C1 segment of cervical spinal cord (tissue), 14 donors: ENCODE measurements around the gene ADO.

Experiments used
- DNase-seq, 14 donors: peaks; one replicate each; lab custom pipeline; 2025; lab: John Stamatoyannopoulos, UW

Gene ADO

DNA sequence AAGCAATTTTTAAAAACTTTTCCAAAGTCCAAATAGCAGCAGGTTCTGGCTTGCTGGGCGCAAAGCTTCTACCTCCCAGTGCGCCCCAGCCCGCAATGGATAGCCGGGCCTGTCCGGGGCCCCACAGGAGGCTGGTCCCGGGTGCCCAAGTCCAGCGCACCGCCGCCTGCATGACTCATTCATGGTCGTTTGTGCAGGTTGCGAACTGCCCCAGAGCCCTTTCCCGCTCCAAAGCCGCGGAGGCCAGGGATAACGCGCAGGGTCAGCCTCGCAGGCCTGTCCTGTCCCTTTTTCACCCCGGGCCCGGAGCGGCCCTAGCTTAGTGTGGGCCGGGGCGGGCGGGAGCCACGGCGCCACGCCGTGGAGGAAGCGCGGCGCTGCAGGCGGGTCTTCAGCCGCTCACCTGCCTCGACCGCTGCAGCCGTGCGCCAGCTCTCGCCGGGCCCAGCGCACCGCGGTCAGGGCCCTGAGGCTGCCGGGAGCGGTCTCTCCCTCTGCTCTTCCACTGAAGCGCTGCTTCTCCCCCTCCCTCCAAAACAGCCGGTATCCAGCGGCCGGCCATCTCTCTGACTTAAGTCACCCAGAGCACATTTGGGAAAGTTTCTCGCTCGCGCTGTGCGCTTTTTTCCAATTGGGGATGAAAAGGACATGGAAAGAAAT lies 13.4 kb downstream of the ADO start:
- DNase-seq: peak in 12 of 14 donors; percentile 7 to 73 (median 50)

DNA sequence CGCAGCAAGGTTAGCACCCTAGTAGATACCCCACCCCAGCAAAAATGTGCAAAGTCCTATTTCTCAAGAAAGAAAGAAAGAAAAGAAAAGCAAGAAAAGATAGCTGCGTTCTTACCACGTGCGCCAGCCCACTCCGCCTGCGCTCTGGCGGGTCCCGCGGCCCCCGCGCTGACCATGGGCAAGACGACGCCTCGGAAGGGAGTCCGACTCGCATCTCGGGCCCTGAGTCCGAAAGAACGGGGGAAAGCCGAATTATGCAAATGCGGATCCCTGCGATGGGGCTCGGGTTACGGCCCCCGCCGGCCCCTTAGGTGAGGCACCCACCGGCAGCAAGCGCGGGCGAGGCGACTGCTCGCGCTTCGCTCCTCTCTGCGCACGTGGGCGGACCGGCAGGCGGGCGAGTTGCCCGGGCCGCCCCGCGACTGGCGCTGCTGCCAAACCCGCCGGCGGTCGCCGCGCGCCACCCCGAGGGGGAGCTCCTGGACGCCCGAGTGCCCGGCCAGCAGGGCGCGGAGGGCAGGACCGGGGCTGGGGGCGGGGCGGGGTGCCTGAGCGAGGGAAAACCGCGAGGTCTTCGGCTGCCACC lies 14.0 kb downstream of the ADO start:
- peak in 6 of 14 donors; percentile 12 to 58 (median 31) for DNase-seq

DNA sequence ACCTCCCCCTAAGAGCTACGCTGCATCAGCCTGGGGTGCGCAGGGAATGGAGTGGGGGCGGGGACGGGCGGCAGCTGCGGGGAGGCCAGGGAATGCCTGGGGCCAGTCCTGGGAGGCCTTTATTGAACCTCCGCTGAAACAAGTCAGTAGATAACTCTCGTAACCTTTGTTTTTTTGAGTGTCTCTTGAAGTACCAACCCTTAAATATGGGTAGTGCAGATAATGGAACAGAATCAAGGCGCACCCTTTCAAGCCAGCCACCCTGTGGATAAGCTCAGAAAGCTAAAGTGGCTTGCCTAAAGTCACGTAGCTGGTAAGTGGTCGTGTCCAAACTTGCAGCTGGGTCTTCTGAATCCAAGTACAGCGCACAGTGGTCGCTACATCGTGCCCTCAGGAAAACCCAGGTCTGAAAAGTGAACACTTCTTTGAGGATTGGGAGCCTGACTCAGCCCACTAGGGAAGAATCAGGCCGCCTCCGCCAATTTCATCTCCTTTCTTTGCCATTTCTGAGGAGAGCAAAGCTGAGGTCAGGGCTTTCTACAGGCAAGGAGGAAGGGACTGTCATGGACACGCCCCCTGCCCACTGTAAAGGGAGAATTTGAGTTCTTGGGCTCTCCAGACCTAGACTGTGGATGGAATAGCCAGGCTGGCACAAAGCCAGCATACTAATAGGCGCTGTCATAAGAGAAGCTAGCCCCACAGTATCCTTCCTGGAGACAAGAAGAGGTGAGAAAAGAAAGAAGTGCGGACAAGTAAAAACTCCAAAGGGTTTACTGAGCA lies 14.8 kb downstream of the ADO start:
- no peak for DNase-seq

DNA sequence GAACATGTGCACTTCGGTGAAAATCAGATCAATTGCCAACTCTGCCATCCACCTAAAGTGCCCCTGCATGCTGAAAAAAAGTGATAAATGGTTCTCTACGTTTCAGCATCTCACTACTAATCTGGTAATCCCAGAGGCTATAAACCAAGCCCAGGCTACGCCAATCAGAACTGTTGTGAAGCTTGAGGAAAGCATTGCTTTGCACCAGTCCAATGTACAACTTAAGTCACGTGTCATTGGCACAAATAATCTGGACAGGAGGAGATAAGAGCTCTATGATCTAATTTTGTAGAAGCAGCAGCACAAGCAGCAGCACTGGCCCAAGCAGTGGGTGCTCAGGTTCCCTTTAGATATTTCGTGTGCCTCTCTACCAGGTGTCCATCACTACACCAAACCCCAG lies 16.1 kb downstream of the ADO start:
- no peak for DNase-seq

DNA sequence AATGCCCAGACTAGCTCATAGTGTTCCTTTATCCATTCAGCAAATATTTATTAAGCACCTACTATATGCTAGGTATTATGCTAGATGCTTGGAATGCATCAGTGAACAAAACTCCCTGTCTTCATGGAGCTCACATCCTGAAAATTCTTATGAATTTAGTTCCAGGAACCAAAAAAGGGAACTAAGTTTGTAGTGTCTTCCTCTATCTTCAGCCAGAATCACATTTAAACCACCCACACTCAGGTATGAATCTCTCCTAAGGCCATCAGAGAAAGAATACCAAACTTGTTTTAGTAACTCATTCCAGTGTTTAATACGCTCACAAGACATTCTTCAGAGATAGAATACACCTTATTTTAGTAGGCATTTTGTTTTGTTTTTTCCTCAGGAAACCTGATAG lies 21.8 kb downstream of the ADO start:
- no peak for DNase-seq

DNA sequence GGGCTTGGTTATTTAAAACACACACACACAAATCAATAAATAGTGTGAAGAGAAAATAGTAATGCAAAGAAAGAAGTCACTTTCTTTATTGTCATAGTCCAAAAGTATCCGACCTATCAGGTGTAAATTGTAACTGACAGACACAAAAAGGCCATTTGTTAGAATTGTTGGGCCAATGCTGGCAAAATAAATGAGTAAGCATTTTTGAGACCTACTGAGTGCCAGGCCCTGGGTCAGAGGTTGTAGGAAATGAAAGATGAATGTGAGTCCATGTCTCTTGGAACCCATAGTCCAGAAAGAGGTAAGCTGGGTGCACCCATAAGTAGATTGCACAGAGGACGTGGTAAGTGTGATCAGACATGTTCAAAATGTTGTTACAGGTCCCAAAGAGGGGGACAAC lies 25.1 kb downstream of the ADO start:
- DNase-seq: no peak

DNA sequence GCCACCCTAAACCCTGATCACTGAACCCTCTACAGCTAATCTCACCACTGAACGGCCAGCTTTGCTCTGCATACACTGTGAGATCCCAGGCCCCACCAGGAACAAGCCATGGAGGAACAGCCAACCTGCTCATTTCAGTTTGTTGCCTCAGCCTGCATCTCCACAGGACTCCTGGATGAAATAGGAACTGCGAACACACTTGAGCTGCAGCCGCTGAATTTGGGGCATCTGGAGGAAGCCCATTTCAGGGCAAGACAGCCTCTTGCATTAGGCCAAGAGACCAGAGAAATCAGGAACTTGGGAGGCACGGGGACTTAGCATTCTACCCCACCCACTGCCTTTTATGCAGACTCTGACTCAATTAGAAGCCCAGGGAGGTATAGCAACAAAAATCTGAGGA lies 26.2 kb downstream of the ADO start:
- peak in 1 of 14 donors; percentile 29 for DNase-seq

DNA sequence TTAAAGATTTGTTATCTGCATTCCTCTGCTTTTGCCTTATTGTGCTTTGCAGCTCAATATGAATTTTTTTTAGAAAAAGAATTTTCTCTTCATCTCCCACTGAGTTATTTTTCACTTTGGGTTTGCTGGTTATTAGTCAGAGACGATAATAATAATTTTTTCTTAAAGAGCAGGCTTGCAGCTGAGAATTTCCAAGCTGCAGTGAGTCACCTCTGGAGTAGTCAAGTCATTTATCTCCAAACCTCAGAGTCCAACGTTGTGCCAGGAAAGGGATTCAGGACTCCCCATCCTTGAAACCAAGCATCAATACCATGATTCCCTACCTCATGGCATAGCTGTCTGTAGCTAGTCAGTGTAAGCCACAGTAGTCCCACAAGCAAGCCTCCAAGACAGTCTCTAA lies 26.8 kb downstream of the ADO start:
- DNase-seq: no peak

DNA sequence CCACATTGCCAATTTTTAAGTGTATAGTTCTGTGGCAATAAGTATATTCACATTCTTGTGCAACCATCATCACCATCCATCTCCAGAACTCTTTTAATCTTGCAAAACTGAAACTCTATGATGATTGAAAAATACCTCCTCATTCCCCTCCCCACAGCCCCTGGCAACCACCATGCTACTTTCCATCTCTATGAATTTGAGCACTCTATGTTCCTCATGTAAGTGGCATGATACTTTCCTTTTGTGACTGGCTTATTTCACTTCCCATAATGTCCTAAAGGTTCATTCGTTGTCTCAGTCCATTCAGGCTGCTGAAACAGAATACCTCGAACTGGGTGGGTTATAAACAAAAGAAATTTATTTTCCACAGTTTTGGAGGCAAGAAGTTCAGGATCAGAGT lies 35.1 kb downstream of the ADO start:
- DNase-seq: no peak

DNA sequence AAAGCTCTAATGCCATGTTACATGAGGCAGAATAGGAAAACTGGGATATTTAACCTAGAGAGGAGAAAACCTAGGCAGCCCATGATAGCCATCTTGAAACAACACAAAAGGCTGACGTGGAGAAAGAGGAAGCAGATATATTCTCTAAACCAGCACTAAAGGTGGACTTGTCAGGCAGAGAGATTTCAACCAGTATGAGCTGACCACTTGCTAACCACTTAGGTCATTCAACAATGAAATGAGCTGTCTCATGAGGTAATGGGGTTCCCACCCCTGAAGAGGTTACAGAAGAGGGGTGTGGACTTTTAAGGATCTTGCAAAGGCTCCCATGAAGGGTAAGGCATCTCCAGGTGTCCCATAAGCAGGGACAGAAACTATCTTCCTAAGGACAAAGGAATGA lies 38.5 kb downstream of the ADO start:
- DNase-seq: no peak

DNA sequence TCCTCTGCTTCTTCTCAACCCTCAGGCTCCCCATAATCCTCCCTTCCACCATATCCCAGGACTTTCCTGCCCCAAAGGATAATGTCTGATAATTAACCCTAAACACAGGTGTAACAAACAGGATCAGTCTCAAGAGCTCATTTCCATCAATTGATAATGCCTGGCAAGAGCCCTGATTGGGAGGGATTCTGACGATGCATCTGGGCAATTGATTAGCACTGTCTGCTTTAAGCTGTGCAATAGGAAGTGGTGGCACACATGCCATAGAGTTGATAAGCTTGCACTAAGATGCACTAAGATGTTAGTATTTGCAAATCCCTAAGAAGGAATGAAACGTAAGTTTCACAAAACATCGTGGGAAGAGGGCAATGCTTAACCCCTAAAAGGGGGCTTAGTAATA lies 39.1 kb downstream of the ADO start:
- no peak for DNase-seq

DNA sequence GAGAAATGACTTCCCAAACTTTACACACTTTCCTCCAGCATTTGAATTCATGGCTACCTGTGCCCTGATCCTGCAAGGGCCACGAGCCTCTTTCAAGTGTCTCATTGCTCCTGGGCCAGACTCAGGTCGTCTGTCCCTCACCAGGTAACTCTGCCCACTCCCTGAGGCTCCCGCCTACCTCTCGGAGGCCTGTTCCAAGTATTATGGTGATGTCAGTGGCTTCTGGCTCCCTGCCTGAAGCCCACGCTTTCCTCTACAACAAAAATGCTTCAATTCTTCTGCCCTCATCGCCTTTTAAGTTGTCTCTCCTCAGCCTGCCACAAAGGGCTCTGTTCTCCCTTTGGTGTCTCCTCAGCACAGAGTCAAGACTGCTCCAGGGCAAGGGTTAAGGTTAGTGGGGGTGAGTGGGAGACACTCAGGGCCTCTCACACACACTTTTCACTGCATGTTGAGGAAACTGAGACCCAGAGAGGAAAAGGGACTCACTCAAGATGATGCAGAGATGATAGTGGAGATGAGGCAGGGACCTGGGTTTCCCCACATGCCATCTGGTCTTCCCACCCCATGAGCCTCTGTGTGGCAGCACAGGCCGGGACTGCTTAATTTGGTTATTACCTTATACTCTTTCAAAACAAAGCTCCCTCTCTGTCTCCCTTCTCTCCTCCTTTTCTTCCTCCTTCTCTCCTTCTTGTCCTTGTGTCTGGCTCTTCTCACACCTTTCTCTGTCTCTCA lies 39.9 kb downstream of the ADO start:
- DNase-seq: no peak

DNA sequence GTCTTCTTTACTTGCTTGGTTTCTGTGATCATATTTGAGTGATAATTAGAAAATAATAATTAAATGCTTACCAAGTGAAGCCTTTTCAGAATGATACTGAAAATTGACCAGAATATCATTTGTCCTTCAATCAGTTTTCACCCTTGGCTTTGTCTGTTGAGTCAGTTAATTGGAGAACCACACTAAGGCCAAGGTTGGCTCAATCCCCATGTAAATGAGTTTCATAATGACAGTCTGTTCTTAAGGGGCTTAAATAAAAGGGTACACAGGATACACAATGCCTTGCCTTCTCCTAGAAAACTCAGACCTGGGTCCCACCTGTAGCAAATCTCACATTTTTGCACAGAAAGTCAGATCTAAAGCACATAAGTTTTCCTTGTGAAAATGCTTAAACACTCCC lies 42.9 kb downstream of the ADO start:
- DNase-seq: no peak

DNA sequence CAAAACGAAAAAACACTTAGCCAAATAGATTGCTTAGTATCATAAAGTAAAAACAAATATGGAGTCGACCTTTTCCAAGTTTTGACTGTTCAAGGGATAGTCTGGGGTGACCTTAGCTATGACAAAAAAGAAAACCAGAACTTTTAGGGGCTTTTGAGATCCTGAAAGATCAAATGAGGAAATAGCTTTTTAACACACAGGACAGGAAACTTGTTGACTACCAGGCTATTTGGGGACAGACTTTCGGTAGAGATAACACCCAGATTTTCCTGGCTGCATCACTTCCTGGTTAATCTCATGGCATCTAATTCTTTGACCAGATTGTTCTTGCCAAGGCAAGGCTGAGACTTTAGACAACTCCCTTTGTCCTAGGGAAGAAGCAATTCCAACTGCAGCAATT lies 46.1 kb downstream of the ADO start:
- DNase-seq: peak in 1 of 14 donors; percentile 25

DNA sequence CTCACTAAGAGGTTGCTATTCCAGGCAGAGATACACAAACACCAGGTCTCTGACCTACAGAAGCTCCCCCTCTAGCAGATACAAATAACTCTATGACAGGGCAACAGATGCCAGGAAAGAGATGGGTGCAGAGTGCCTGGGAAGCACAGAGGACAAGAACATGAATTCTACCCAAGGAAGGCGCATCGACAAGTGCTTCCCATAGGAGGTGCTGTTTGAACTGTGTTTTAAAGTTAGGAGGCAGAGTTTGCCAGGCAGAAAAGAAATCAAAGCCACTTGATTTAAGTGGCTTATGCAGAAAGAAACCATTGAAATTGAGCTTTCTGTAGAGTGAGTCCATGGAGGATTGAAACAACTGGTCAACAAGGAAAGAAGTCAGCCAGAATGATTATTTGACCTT lies 46.9 kb downstream of the ADO start:
- no peak for DNase-seq

DNA sequence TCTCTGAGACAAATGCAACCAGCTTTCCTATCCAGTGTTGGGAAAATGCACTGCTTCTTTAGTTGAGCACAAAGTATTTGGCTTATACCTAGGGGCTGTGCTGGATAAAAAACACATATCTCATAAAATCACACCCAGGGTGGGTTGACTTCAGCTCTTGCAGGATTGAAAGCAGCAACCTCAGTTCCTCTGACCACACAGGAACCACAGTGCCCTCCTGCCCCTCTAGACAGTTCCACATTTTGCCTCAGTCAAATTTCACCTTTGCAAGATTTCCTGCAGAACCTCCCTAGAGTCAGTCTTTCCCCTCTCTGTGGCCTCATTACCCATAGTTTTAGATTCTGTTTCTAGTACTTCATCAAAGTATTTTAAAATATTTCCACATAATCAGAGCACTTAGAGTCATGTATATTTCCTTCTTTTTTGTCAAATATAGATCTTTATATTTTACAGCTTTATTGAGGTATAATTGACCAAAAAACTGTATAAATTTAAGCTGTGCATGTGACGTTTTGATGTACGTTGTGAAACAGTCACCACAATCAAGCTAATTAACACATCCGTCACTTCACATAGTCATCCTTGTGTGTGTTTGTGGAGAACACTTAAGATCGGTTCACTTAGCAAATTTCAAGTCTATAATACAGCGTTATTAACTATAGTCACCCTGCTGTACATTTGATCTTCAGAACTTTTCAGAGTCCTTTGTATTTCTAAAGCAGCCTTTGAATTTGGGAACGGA lies 48.6 kb downstream of the ADO start:
- DNase-seq: no peak

DNA sequence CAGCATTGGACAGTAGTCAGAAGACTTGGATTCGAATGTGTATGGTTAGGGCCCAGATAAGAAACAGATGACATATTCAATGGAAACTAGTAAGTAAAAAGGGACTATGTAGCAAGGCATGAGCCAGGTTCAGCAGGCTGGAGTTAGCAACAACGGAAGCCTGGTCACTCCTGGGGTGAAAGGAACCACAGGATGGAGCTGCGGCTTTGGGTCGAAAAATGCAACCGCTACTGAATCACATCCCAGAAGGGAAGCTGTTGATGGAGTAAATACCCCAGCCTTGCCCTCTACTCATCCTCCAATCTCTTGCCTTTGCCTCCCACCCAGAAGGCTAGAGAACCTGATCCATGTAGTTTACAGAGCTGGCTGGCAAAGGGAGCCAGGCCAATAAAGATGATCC lies 49.2 kb downstream of the ADO start:
- DNase-seq: no peak

DNA sequence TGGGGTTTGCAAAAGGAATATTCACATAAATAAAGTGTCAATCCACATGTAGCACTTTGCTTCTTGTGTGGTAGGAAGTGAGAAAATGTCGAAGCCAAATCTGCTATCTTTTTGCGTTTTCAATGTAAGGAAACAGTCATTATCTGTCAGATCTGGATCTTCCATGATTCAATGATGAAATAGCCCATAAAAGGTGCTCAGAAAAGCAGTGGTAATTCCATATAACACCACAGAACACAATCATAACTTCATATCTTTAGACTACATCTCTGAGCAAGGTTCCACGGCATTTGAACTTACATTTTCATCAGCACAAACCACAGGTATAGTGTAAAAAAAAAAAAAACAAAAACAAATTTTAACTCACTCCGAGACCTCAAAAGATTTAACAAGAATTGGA lies 51.5 kb downstream of the ADO start:
- no peak for DNase-seq
